WTC11 (cell line): ENCODE results near the gene TOPAZ1. TPM values are rescaled to one million over a fixed set of nuclear protein-coding genes. Genes with fewer than 3 reads are reported as not detected.

ENCODE experiments used
- ATAC-seq: fragments of 200-7000 bp; cut with Tn5 transposase; 2 replicates; pipeline ENCODE4 v1.10.0; 2021; ENCODE audit warnings: mild to moderate bottlenecking, moderate library complexity
- CTCF ChIA-PET: fragments of 300-600 bp; sonication (Branson Sonifier 250); formaldehyde crosslinking; loops from one replicate; lab custom pipeline; 2021; ENCODE audit warnings: antibody characterized with exemption; lab: Charles Lee
- POLR2A ChIA-PET: fragments of 350-600 bp; sonication (Branson Sonifier 250); formaldehyde crosslinking; loops from one replicate; lab custom pipeline; 2021; ENCODE audit warnings: antibody characterized with exemption; lab: Charles Lee
- DNase-seq: peaks from one replicate; pipeline ENCODE4 v3.0.0; 2021; ENCODE audit warnings: low spot score
- H3K27ac Mint-ChIP-seq: 2 replicates; pipeline ENCODE4 v1.8.0; 2021; ENCODE audit warnings: mixed read lengths
- H3K27me3 Mint-ChIP-seq: 2 replicates; pipeline ENCODE4 v1.8.0; 2021; ENCODE audit warnings: low read depth, mild to moderate bottlenecking, moderate library complexity, mixed read lengths
- H3K36me3 Mint-ChIP-seq: 2 replicates; pipeline ENCODE4 v1.8.0; 2021; ENCODE audit warnings: mixed read lengths
- H3K4me1 Mint-ChIP-seq: 2 replicates; pipeline ENCODE4 v1.8.0; 2022; ENCODE audit warnings: mixed read lengths
- H3K4me3 Mint-ChIP-seq: 2 replicates; pipeline ENCODE4 v1.8.0; 2021; ENCODE audit warnings: mild to moderate bottlenecking, moderate library complexity, mixed read lengths
- H3K9me3 Mint-ChIP-seq: 2 replicates; pipeline ENCODE4 v1.8.0; 2021; ENCODE audit warnings: mixed read lengths
- IRF1 ChIP-seq: sonication (generic); formaldehyde crosslinking; IDR thresholded peaks from 2 replicates; pipeline ENCODE4 v1.8.0; 2023; ENCODE audit warnings: missing genetic modification reagents
- RORB ChIP-seq: fragments of 250-450 bp; sonication (Bioruptor Pico); IDR thresholded peaks from 2 replicates; pipeline ENCODE4 v1.9.0; 2021; ENCODE audit warnings: mild to moderate bottlenecking
- ZNF121 ChIP-seq: sonication (generic); formaldehyde crosslinking; IDR thresholded peaks from 2 replicates; pipeline ENCODE4 v1.8.0; 2023; ENCODE audit warnings: missing genetic modification reagents
- ZNF425 ChIP-seq: fragments of 250-450 bp; sonication (Bioruptor Pico); conservative IDR thresholded peaks from 2 replicates; pipeline ENCODE4 v1.9.0; 2021; ENCODE audit warnings: mild to moderate bottlenecking
- ZNF532 ChIP-seq: fragments of 250-450 bp; sonication (Bioruptor Pico); IDR thresholded peaks from 2 replicates; pipeline ENCODE4 v1.9.0; 2021; ENCODE audit warnings: mild to moderate bottlenecking, borderline replicate concordance
- total RNA-seq: library from RNA; stranded (reverse); gene quantifications from 3 replicates; pipeline ENCODE4 v1.2.3, GENCODE V29; 2021
- TF ChIP-seq, protein P1 (sequence below): sonication (generic); formaldehyde crosslinking; IDR thresholded peaks from 2 replicates; pipeline ENCODE4 v1.8.0; 2022; ENCODE audit warnings: missing genetic modification reagents

The TOPAZ1 gene
- total RNA-seq, 1 experiment from 2014 or later, result not detected

DNA sequence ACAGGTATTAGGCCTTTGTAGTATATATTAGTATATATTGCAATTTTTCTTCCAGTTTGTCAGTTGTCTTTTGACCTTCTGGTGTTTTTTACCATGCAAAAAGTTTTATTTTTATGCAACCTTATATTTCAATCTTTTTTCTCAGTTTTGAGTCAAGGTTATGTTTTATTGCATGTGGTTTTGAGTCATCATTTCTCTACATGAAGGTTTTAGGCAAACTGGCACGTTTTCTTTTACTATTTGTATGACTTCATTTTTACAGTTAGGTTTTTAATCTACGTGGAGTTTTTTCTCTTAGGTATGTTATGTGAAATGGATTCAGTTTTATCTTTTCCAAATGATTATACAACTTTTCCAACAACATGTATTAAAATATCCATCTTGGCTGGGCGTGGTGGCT is 60.1 kb downstream of the TOPAZ1 start:
- CTCF ChIA-PET, result no interaction called here
- no peak overlapping the region for H3K27ac Mint-ChIP-seq

More for the DNA sequence above, 60.1 kb downstream of the TOPAZ1 start:
- H3K36me3 Mint-ChIP-seq, result no peaks in the 10 kb centered on the region
- DNase-seq (no peak), ATAC-seq (no peak)
- H3K4me1 Mint-ChIP-seq, result no peaks in the 10 kb centered on the region
- TF ChIP-seq RORB (no peak), IRF1 (no peak), ZNF532 (CRISPR knock-in tag) (no peak), ZNF121 (CRISPR knock-in tag) (no peak), ZNF425 (CRISPR knock-in tag) (no peak)
- TF ChIP-seq, protein P1, sequence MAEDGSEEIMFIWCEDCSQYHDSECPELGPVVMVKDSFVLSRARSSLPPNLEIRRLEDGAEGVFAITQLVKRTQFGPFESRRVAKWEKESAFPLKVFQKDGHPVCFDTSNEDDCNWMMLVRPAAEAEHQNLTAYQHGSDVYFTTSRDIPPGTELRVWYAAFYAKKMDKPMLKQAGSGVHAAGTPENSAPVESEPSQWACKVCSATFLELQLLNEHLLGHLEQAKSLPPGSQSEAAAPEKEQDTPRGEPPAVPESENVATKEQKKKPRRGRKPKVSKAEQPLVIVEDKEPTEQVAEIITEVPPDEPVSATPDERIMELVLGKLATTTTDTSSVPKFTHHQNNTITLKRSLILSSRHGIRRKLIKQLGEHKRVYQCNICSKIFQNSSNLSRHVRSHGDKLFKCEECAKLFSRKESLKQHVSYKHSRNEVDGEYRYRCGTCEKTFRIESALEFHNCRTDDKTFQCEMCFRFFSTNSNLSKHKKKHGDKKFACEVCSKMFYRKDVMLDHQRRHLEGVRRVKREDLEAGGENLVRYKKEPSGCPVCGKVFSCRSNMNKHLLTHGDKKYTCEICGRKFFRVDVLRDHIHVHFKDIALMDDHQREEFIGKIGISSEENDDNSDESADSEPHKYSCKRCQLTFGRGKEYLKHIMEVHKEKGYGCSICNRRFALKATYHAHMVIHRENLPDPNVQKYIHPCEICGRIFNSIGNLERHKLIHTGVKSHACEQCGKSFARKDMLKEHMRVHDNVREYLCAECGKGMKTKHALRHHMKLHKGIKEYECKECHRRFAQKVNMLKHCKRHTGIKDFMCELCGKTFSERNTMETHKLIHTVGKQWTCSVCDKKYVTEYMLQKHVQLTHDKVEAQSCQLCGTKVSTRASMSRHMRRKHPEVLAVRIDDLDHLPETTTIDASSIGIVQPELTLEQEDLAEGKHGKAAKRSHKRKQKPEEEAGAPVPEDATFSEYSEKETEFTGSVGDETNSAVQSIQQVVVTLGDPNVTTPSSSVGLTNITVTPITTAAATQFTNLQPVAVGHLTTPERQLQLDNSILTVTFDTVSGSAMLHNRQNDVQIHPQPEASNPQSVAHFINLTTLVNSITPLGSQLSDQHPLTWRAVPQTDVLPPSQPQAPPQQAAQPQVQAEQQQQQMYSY (CRISPR knock-in tag), result no peak
- H3K9me3 Mint-ChIP-seq, result no peaks in the 10 kb centered on the region
- H3K27me3 Mint-ChIP-seq, result peaks cover 4% of the 10 kb centered on the region; the same call in 1 of the 2 replicates
- no peak overlapping the region for H3K4me3 Mint-ChIP-seq
- POLR2A ChIA-PET, result no interaction called here
